ACC112 (cell line): ENCODE results near the gene TECTA.
"Not testable (repeated sequence)": the region's sequence is repeated elsewhere in the genome, so short reads cannot be mapped to it uniquely, and the experiment has no call there.

Source experiments
- H2AFZ ChIP-seq: fragments of 200-600 bp; sonication (generic); one replicate; pipeline ENCODE4 v1.6.0; 2017; ENCODE audit warnings: antibody characterized with exemption, low read length; ENCODE audit not compliant: unreplicated experiment
- H3K27ac ChIP-seq: fragments of 200-600 bp; sonication (generic); 2 replicates; pipeline ENCODE4 v1.5.1; 2014; ENCODE audit warnings: low read depth, mild to moderate bottlenecking, antibody characterized with exemption, low read length, moderate library complexity
- H3K27me3 ChIP-seq: fragments of 200-600 bp; sonication (generic); 2 replicates; pipeline ENCODE4 v1.6.1; 2014; ENCODE audit warnings: mild to moderate bottlenecking, antibody characterized with exemption, low read length, moderate library complexity, mixed read lengths; ENCODE audit not compliant: insufficient read depth
- H3K36me3 ChIP-seq: fragments of 200-600 bp; sonication (generic); 2 replicates; pipeline ENCODE4 v1.6.1; 2016; ENCODE audit warnings: mild to moderate bottlenecking, antibody characterized with exemption, low read length, moderate library complexity, mixed read lengths; ENCODE audit not compliant: insufficient read depth
- H3K4me1 ChIP-seq: fragments of 200-600 bp; sonication (generic); one replicate; pipeline ENCODE4 v1.6.1; 2016; ENCODE audit warnings: low read length, mixed read lengths; ENCODE audit not compliant: insufficient read depth, unreplicated experiment, control insufficient read depth
- H3K4me3 ChIP-seq: fragments of 200-600 bp; sonication (generic); 2 replicates; pipeline ENCODE4 v1.5.1; 2014; ENCODE audit warnings: mild to moderate bottlenecking, low read depth, low read length
- H3K79me2 ChIP-seq: fragments of 200-600 bp; sonication (generic); one replicate; pipeline ENCODE4 v1.6.0; 2016; ENCODE audit warnings: low read length; ENCODE audit not compliant: control insufficient read depth, unreplicated experiment, insufficient read depth

TECTA gene

DNA sequence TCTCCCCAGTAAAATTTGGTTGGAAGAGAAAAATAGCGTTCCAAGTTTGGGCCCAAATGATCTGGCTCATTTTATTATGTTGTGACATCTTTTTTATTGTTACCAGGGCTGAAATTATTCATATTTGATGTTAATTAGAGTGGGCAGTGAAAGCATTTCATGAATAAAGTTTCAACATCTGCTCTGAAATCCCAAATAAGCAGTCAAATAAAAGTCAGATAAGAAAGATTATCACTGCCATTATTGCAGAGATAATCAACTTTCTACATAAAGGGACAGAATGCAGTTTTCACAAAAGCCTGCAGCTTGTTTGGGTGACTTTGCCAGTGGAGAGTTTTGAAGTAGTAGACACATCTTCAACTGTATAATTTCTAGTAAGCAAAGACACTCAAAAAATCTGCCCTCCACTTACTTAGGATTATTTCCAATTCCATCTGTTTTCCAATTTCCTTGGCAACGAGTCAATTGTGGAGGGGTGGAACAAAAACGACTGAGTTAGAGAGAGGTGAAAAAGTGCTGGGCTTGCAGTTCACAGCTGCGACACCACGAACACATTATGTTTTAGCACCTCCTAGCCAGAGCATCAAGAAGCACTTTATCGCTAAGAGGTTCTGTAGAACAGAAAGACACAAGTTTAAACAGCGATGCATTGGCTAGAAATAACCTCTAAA, 9.0 kb downstream of the TECTA start:
- Histone ChIP-seq H3K4me1 (no peaks in the 10 kb centered on the region), H3K36me3 (no peaks in the 10 kb centered on the region), H3K27me3 (peaks cover 61% of the 10 kb centered on the region), H3K79me2 (no peaks in the 10 kb centered on the region), H3K27ac (no peak overlapping the region), H3K4me3 (no peak overlapping the region), H2AFZ (no peak overlapping the region)

DNA sequence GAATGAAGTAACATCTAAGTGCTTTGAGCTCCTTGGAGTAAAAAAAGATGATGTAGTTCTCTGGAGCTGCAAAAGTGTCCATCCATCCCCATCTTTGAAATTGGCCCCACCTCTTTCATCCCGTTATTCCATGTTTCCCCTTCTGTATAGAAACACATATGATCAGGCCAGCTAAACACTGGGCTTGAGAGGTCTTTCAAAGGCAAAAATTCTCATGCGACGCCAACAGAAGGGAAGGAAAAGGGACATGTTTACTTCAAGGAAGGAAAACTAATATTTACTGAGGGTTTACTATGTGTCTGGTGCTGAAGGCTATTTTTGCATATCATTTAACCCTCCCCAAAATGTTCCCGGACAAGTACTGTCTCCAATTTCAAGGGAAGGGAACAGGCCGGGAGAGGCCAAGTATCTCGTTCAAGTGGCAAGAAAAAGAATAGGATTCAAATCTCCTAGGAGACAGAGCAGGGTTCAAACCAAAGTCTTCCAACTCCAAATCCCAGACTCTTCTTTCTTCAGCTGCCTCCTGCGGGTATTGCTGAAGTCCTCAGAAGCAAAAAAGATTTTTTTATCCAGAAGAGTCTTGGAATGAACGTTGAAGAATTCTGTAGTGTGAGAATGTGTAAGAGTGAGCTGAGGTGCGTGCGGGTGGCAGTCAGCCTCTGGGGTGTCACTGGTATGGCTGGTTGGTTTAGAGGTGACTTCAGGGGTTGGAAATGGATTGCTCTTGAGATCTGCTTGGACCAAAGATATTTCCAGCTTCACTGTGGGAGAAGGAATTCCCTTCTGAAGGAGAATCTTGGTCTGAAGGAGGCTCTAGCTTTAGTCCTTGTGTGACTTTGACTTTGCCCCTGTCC, 10.1 kb downstream of the TECTA start:
- Histone ChIP-seq H3K79me2 (no peaks in the 10 kb centered on the region), H2AFZ (no peak overlapping the region), H3K4me1 (no peaks in the 10 kb centered on the region), H3K4me3 (no peak overlapping the region), H3K27ac (no peak overlapping the region), H3K27me3 (peaks cover 53% of the 10 kb centered on the region), H3K36me3 (no peaks in the 10 kb centered on the region)

DNA sequence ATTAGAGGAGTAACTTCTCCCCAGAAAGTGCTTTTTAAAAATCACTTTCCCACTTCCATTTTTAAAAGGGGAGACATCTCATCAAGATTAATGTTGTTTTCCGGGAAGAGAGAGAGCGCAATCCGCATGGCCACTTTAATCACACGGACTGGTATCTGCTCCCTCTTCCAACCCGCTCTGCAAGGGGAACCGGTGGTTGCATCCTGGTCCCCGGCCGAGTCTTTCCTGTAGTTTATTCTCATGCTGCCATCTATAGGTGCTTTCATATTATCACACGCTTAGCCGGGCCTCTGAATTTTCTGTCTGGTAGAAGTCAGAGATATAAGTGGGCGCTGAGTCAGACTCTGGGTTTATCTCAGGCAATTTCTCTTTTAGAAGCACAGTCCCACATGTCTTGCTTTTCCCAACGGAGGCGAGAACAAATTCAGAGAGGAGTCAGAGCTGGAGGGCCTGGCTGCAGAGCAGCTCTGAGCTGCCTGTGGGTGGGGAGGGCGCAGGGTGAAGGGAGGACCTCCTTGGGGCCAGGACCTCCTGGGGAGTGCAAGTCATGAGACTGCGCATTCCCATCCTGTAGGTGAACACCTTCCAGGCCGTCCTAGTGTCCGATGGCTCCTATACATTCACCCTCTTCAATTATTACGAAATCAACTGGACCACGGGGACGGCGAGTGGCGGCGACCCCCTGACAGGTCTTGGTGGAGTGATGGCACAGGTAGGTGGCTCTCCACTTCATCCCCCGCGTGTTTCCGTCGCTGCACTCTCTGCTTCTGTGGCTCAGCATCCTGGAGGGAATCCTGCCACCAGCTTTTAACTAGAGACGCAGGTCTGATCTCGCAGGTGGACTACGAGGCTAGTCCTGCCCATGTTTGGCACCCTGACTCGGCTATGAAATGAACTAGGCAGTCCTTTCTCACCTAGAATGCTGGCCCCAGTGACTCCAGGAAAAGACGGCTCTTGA, 11.7 kb downstream of the TECTA start:
- H3K4me1 ChIP-seq, result no peaks in the 10 kb centered on the region
- no peak overlapping the region for H3K27ac ChIP-seq
- no peaks in the 10 kb centered on the region for H3K79me2 ChIP-seq
- H3K36me3 ChIP-seq, result no peaks in the 10 kb centered on the region
- H3K4me3 ChIP-seq, result no peak overlapping the region
- H3K27me3 ChIP-seq, result peaks cover 52% of the 10 kb centered on the region
- H2AFZ ChIP-seq, result no peak overlapping the region

DNA sequence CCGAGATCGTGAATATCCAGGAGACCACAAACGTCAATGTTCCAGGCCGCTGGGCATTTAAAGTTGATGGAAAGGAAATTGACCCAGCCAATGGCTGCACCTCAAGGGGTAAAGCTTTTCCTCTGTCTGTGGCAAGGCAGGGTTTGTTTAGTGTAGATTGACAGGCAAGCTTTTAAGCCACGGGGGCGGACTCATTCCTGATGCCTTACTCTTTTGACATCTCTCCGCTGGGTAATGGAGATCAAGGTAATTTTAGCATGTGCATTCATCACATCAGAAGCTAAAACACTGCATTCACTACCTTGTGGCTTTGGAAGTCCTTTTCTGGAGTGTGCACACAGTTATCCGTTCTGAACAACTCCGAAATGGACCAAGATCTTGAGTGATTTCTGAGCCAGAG, 12.6 kb downstream of the TECTA start:
- Histone ChIP-seq H3K27me3 (peaks cover 59% of the 10 kb centered on the region), H3K36me3 (no peaks in the 10 kb centered on the region), H3K4me1 (no peaks in the 10 kb centered on the region), H3K79me2 (no peaks in the 10 kb centered on the region), H3K4me3 (no peak overlapping the region), H2AFZ (no peak overlapping the region), H3K27ac (no peak overlapping the region)

DNA sequence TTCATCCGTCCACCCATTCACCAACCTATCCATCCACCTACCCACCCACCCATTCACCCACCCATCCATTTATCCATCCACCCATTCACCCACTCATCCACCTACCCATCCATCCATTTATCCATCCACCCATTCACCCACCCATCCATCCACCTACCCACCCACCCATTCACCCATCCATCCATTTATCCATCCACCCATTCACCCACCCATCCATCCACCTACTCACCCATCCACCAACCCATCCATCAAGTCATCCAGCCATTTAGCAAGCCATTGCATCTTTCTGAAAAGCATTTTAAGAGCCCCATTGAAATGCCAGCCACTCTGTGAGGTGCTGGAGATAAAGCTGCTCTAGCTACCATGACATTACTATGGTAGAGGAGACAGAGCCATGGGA, 14.0 kb downstream of the TECTA start:
- H2AFZ ChIP-seq, H3K4me1 ChIP-seq, H3K79me2 ChIP-seq, H3K36me3 ChIP-seq, H3K27ac ChIP-seq, H3K4me3 ChIP-seq: not testable (repeated sequence)
- H3K27me3 ChIP-seq, result peaks cover 54% of the 10 kb centered on the region

GRCh38 chr11:121117788-121118187, 16.7 kb downstream of the TECTA start:
- Histone ChIP-seq H3K79me2 (no peaks in the 10 kb centered on the region), H3K27me3 (peaks cover 29% of the 10 kb centered on the region), H3K27ac (no peak overlapping the region), H3K4me1 (no peaks in the 10 kb centered on the region), H3K4me3 (no peak overlapping the region), H2AFZ (no peak overlapping the region), H3K36me3 (no peaks in the 10 kb centered on the region)

GRCh38 chr11:121119440-121119839, 18.4 kb downstream of the TECTA start:
- Histone ChIP-seq H2AFZ (no peak overlapping the region), H3K79me2 (no peaks in the 10 kb centered on the region), H3K4me3 (no peak overlapping the region), H3K36me3 (no peaks in the 10 kb centered on the region), H3K27ac (no peak overlapping the region), H3K27me3 (peaks cover 29% of the 10 kb centered on the region), H3K4me1 (no peaks in the 10 kb centered on the region)

DNA sequence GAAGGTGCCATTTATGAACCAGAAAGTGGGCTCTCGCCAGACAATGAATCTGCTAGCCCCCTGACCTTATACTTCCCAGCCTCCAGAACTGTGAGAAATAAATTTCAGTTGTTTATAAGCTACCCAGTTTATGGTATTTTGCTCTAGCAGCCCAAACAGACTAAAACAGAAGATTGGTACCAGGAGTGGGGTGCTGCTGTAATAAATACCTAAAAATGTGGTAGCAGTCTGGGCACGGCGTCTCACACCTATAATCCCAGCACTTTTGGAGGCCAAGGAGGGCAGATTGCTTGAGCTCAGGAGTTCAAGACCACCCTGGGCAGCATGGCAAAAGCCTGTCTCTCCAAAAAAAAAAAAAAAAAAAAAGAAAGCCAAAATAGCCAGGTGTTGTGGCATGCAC, 21.3 kb downstream of the TECTA start:
- Histone ChIP-seq H3K4me1 (no peaks in the 10 kb centered on the region), H2AFZ (no peak overlapping the region), H3K4me3 (no peak overlapping the region), H3K36me3 (no peaks in the 10 kb centered on the region), H3K27me3 (peaks cover 19% of the 10 kb centered on the region; the same call in 1 of the 2 replicates), H3K79me2 (no peaks in the 10 kb centered on the region), H3K27ac (no peak overlapping the region)

DNA sequence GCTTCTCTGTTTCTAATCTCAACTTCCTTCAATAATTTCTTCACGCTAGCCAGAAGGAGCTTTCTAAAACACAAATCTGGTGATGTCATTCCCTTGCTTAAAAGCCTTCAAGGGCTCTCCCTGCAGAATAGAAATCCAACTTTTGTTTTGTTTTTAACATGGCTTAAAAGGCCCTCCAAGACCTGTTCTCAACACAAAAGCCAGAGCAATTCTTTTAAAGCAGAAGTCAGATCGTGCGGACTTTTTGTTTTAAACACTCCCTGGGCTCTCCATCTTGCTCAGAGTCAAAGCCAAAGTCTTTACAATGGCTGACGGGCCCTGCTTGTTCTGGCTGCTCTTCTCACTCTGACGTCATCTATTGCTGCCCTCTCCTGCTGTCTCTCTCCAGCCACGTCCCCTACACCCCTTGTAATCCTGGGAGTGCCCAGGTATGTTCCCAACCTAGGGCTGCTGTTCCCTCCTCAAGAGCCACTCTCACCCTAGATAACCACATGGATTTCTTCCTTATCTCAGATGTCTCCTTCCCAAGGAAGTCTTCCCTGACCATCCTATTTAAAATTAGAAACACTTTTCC, 22.5 kb downstream of the TECTA start:
- Histone ChIP-seq H3K4me3 (no peak overlapping the region), H3K27ac (no peak overlapping the region), H3K79me2 (no peaks in the 10 kb centered on the region), H3K27me3 (peaks cover 7% of the 10 kb centered on the region; the same call in 1 of the 2 replicates), H3K36me3 (no peaks in the 10 kb centered on the region), H3K4me1 (no peaks in the 10 kb centered on the region), H2AFZ (no peak overlapping the region)

DNA sequence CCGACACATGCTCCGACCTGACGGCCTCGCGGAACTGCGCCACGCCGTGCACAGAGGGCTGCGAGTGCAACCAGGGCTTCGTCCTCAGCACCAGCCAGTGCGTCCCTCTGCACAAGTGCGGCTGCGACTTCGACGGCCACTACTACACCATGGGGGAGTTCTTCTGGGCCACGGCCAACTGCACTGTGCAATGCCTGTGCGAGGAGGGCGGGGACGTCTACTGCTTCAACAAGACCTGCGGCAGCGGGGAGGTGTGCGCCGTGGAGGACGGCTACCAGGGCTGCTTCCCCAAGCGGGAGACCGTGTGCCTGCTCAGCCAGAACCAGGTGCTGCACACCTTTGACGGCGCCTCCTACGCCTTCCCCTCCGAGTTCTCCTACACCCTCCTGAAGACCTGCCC, 26.8 kb downstream of the TECTA start:
- H3K27ac ChIP-seq, result no peak overlapping the region
- H3K4me1 ChIP-seq, result no peaks in the 10 kb centered on the region
- no peak overlapping the region for H2AFZ ChIP-seq
- H3K4me3 ChIP-seq, result no peak overlapping the region
- no peaks in the 10 kb centered on the region for H3K36me3 ChIP-seq
- no peaks in the 10 kb centered on the region for H3K79me2 ChIP-seq
- no peaks in the 10 kb centered on the region for H3K27me3 ChIP-seq
